ENCODE results near the gene CSRP1. TPM values are rescaled to one million over a fixed set of nuclear protein-coding genes. Genes with fewer than 3 reads are reported as not detected.

Gene CSRP1
- total and polyA plus RNA-seq, 2 of the 13 experiments (the other 11 are each of a cell fraction or from before 2014, with no cell fraction given) = 17.7 to 68.9 TPM

GRCh38 chr1:201495551-201496295 is 11.2 kb downstream of the CSRP1 start (continued):
- TF ChIP-seq, protein P1, sequence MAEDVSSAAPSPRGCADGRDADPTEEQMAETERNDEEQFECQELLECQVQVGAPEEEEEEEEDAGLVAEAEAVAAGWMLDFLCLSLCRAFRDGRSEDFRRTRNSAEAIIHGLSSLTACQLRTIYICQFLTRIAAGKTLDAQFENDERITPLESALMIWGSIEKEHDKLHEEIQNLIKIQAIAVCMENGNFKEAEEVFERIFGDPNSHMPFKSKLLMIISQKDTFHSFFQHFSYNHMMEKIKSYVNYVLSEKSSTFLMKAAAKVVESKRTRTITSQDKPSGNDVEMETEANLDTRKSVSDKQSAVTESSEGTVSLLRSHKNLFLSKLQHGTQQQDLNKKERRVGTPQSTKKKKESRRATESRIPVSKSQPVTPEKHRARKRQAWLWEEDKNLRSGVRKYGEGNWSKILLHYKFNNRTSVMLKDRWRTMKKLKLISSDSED (CRISPR knock-in tag; IDR thresholded peaks at IDR 0.05) = no peak
- TF ChIP-seq YY1 (IDR thresholded peaks at IDR 0.05; ENCODE audit: insufficient read depth, insufficient replicate concordance, low read depth, low read length) = no peak
- no peak for TF ChIP-seq ZNF530 (CRISPR knock-in tag; IDR thresholded peaks at IDR 0.05; ENCODE audit: low read depth)
- no peak for TF ChIP-seq BRF2 (CRISPR knock-in tag; IDR thresholded peaks at IDR 0.05)
- TF ChIP-seq DNMT3B (CRISPR knock-in tag; conservative IDR thresholded peaks at IDR 0.05) = no peak
- 0 out of 2 replicates have a peak, but pooled peaks have one; percentile 47 for TF ChIP-seq SNAPC2 (CRISPR knock-in tag; IDR thresholded peaks at IDR 0.05)
- TF ChIP-seq DR1 (CRISPR knock-in tag; IDR thresholded peaks at IDR 0.05) = no peak
- TF ChIP-seq, protein P2, sequence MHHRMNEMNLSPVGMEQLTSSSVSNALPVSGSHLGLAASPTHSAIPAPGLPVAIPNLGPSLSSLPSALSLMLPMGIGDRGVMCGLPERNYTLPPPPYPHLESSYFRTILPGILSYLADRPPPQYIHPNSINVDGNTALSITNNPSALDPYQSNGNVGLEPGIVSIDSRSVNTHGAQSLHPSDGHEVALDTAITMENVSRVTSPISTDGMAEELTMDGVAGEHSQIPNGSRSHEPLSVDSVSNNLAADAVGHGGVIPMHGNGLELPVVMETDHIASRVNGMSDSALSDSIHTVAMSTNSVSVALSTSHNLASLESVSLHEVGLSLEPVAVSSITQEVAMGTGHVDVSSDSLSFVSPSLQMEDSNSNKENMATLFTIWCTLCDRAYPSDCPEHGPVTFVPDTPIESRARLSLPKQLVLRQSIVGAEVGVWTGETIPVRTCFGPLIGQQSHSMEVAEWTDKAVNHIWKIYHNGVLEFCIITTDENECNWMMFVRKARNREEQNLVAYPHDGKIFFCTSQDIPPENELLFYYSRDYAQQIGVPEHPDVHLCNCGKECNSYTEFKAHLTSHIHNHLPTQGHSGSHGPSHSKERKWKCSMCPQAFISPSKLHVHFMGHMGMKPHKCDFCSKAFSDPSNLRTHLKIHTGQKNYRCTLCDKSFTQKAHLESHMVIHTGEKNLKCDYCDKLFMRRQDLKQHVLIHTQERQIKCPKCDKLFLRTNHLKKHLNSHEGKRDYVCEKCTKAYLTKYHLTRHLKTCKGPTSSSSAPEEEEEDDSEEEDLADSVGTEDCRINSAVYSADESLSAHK (CRISPR knock-in tag; IDR thresholded peaks at IDR 0.05; ENCODE audit: borderline replicate concordance) = no peak
- no peak for TF ChIP-seq HNRNPK (IDR thresholded peaks at IDR 0.05; ENCODE audit: low read depth, low read length, poor library complexity, severe bottlenecking)
- TF ChIP-seq SOX13 (IDR thresholded peaks at IDR 0.05) = no peak
- peak in 1 of 2 experiments; percentile 50; a peak in 1 of 4 replicates for TF ChIP-seq SOX13 (CRISPR knock-in tag; conservative IDR thresholded peaks at IDR 0.05 in 1 of 2, IDR thresholded peaks at IDR 0.05 in 1 of 2)
- TF ChIP-seq ZNF546 (CRISPR knock-in tag; conservative IDR thresholded peaks at IDR 0.05) = no peak
- TF ChIP-seq, protein P3, sequence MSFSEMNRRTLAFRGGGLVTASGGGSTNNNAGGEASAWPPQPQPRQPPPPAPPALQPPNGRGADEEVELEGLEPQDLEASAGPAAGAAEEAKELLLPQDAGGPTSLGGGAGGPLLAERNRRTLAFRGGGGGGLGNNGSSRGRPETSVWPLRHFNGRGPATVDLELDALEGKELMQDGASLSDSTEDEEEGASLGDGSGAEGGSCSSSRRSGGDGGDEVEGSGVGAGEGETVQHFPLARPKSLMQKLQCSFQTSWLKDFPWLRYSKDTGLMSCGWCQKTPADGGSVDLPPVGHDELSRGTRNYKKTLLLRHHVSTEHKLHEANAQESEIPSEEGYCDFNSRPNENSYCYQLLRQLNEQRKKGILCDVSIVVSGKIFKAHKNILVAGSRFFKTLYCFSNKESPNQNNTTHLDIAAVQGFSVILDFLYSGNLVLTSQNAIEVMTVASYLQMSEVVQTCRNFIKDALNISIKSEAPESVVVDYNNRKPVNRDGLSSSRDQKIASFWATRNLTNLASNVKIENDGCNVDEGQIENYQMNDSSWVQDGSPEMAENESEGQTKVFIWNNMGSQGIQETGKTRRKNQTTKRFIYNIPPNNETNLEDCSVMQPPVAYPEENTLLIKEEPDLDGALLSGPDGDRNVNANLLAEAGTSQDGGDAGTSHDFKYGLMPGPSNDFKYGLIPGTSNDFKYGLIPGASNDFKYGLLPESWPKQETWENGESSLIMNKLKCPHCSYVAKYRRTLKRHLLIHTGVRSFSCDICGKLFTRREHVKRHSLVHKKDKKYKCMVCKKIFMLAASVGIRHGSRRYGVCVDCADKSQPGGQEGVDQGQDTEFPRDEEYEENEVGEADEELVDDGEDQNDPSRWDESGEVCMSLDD (CRISPR knock-in tag; IDR thresholded peaks at IDR 0.05; ENCODE audit: borderline replicate concordance) = no peak
- TF ChIP-seq U2AF1 (optimal IDR thresholded peaks at IDR 0.05; ENCODE audit: low read depth, low read length) = no peak
- TF ChIP-seq ZNF350 (CRISPR knock-in tag; IDR thresholded peaks at IDR 0.05; ENCODE audit: borderline replicate concordance, low read depth) = 0 out of 2 replicates have a peak, but pooled peaks have one; percentile 45
- TF ChIP-seq ISX (CRISPR knock-in tag; conservative IDR thresholded peaks at IDR 0.05) = no peak
- no peak for TF ChIP-seq HIVEP1 (CRISPR knock-in tag; IDR thresholded peaks at IDR 0.05)
- TF ChIP-seq, protein P4, sequence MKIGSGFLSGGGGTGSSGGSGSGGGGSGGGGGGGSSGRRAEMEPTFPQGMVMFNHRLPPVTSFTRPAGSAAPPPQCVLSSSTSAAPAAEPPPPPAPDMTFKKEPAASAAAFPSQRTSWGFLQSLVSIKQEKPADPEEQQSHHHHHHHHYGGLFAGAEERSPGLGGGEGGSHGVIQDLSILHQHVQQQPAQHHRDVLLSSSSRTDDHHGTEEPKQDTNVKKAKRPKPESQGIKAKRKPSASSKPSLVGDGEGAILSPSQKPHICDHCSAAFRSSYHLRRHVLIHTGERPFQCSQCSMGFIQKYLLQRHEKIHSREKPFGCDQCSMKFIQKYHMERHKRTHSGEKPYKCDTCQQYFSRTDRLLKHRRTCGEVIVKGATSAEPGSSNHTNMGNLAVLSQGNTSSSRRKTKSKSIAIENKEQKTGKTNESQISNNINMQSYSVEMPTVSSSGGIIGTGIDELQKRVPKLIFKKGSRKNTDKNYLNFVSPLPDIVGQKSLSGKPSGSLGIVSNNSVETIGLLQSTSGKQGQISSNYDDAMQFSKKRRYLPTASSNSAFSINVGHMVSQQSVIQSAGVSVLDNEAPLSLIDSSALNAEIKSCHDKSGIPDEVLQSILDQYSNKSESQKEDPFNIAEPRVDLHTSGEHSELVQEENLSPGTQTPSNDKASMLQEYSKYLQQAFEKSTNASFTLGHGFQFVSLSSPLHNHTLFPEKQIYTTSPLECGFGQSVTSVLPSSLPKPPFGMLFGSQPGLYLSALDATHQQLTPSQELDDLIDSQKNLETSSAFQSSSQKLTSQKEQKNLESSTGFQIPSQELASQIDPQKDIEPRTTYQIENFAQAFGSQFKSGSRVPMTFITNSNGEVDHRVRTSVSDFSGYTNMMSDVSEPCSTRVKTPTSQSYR (CRISPR knock-in tag; IDR thresholded peaks at IDR 0.05; ENCODE audit: borderline replicate concordance) = no peak
